OCI-LY3 (cell line): ENCODE data around the gene NVL.
"Not testable (repeated sequence)": the region's sequence is repeated elsewhere in the genome, so short reads cannot be mapped to it uniquely, and the experiment has no call there.

Source experiments
- EZH2phosphoT487 ChIP-seq: fragments of 200-600 bp; shearing (Covaris generic); IDR thresholded peaks from 2 replicates; pipeline ENCODE4 v1.6.1; 2018; ENCODE audit warnings: antibody characterized with exemption, mixed run types, low read depth
- TF ChIP-seq, protein P1 (sequence below): fragments of 200-600, 300-600 bp; sonication (generic); IDR thresholded peaks from 2 replicates; pipeline ENCODE4 v1.5.1; 2014; ENCODE audit warnings: antibody characterized with exemption, low read length, low read depth

DNA sequence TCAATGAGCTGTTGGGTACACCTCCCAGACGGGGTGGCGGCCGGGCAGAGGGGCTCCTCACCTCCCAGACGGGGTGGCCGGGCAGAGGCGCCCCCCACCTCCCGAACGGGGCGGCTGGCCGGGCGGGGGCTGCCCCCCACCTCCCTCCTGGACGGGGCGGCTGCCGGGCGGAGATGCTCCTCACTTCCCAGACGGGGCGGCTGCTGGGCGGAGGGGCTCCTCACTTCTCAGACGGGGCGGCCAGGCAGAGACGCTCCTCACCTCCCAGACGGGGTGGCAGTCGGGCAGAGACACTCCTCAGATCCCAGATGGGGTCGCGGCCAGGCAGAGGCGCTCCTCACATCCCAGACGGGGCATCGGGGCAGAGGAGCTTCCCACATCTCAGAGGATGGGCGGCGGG is 19.7 kb upstream of the NVL start:
- TF ChIP-seq, protein P1, sequence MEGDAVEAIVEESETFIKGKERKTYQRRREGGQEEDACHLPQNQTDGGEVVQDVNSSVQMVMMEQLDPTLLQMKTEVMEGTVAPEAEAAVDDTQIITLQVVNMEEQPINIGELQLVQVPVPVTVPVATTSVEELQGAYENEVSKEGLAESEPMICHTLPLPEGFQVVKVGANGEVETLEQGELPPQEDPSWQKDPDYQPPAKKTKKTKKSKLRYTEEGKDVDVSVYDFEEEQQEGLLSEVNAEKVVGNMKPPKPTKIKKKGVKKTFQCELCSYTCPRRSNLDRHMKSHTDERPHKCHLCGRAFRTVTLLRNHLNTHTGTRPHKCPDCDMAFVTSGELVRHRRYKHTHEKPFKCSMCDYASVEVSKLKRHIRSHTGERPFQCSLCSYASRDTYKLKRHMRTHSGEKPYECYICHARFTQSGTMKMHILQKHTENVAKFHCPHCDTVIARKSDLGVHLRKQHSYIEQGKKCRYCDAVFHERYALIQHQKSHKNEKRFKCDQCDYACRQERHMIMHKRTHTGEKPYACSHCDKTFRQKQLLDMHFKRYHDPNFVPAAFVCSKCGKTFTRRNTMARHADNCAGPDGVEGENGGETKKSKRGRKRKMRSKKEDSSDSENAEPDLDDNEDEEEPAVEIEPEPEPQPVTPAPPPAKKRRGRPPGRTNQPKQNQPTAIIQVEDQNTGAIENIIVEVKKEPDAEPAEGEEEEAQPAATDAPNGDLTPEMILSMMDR, result not testable (repeated sequence)
- TF ChIP-seq EZH2phosphoT487, result not testable (repeated sequence)
